ENCODE data around the gene MCEMP1.

The MCEMP1 gene

GRCh38 chr19:7652061-7652641 lies 24.7 kb upstream of the MCEMP1 start:
- DNase-seq (ENCODE audit: insufficient read length, low spot score) (peak; percentile 75), FAIRE-seq (peak; percentile 64)
- TF ChIP-seq POU2F2 (IDR thresholded peaks at IDR 0.05; ENCODE audit: low read depth, low read length) (peak; percentile 41; the same call in 1 of the 2 replicates), SPI1 (IDR thresholded peaks at IDR 0.05; ENCODE audit: low read depth, low read length) (no peak)

DNA sequence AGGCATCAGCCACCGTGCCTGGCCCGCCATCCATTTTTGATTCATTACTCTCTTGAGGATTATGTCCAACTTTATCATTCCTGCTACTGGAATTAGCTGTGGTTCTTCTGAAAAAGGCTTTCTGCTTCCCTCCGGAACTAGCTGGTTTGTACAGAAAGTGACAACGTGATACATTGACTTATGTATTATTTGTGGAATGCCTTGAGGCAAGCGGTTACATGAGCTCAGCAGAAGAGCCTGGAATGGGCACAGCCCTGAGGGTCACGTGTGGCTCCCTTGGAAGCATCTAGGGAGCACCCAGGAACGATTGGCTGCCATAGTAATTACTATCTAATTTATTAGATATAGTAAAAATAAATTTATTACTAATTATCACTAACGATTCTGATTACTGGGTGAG lies 22.5 kb upstream of the MCEMP1 start:
- no peak for DNase-seq (ENCODE audit: insufficient read length, low spot score)
- no peak for FAIRE-seq
- TF ChIP-seq POLR2AphosphoS5 (IDR thresholded peaks at IDR 0.05; ENCODE audit: low read depth, low read length): no peak
- TF ChIP-seq SPI1 (IDR thresholded peaks at IDR 0.05; ENCODE audit: low read depth, low read length): no peak
- no peak for TF ChIP-seq PAX5 (IDR thresholded peaks at IDR 0.05; ENCODE audit: insufficient read depth, low read length, severe bottlenecking)
- no peak for TF ChIP-seq TAF1 (IDR thresholded peaks at IDR 0.05; ENCODE audit: low read depth, low read length)
- no peak for TF ChIP-seq POLR2A (IDR thresholded peaks at IDR 0.05; ENCODE audit: low read depth, low read length)
- no peak for TF ChIP-seq POU2F2 (IDR thresholded peaks at IDR 0.05; ENCODE audit: low read depth, low read length)

DNA sequence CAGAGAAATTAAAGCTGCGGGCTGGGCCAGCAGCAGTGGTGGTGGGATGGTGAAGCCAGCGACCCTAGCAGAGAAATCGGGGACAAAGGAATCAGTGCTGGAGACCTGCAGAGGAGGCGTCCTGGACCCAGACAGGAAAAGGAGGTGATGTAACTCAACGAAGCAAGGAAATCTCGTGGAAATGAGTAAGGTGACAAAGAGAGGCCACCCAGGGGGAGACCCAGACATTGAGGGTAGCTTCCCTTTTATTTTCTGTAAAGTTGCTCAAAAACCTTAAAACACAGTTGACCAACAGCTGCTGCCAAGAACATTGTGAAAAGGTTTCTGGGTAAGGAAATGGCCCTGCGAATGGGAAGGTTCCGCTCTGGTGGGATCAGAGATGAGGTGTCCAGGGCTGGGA lies 21.3 kb upstream of the MCEMP1 start:
- DNase-seq (ENCODE audit: insufficient read length, low spot score): no peak
- FAIRE-seq: no peak
- no peak for TF ChIP-seq POLR2A (IDR thresholded peaks at IDR 0.05; ENCODE audit: low read depth, low read length)
- TF ChIP-seq POLR2AphosphoS5 (IDR thresholded peaks at IDR 0.05; ENCODE audit: low read depth, low read length): no peak
- TF ChIP-seq POU2F2 (IDR thresholded peaks at IDR 0.05; ENCODE audit: low read depth, low read length): no peak
- TF ChIP-seq PAX5 (IDR thresholded peaks at IDR 0.05; ENCODE audit: insufficient read depth, low read length, severe bottlenecking): no peak
- no peak for TF ChIP-seq SPI1 (IDR thresholded peaks at IDR 0.05; ENCODE audit: low read depth, low read length)
- TF ChIP-seq TAF1 (IDR thresholded peaks at IDR 0.05; ENCODE audit: low read depth, low read length): no peak

GRCh38 chr19:7657131-7657751 lies 19.6 kb upstream of the MCEMP1 start:
- TF ChIP-seq TAF1 (IDR thresholded peaks at IDR 0.05; ENCODE audit: low read depth, low read length) (no peak), POLR2A (IDR thresholded peaks at IDR 0.05; ENCODE audit: low read depth, low read length) (no peak), PAX5 (IDR thresholded peaks at IDR 0.05; ENCODE audit: insufficient read depth, low read length, severe bottlenecking) (no peak), POLR2AphosphoS5 (IDR thresholded peaks at IDR 0.05; ENCODE audit: low read depth, low read length) (no peak), POU2F2 (IDR thresholded peaks at IDR 0.05; ENCODE audit: low read depth, low read length) (no peak), SPI1 (IDR thresholded peaks at IDR 0.05; ENCODE audit: low read depth, low read length) (peak; percentile 45; the same call in 1 of the 2 replicates)
- FAIRE-seq: no peak

GRCh38 chr19:7658219-7658686 lies 18.6 kb upstream of the MCEMP1 start:
- FAIRE-seq (peak; percentile 90), DNase-seq (ENCODE audit: insufficient read length, low spot score) (peak; percentile 92)
- TF ChIP-seq PAX5 (IDR thresholded peaks at IDR 0.05; ENCODE audit: insufficient read depth, low read length, severe bottlenecking) (no peak), POLR2A (IDR thresholded peaks at IDR 0.05; ENCODE audit: low read depth, low read length) (no peak), POU2F2 (IDR thresholded peaks at IDR 0.05; ENCODE audit: low read depth, low read length) (no peak), POLR2AphosphoS5 (IDR thresholded peaks at IDR 0.05; ENCODE audit: low read depth, low read length) (no peak), TAF1 (IDR thresholded peaks at IDR 0.05; ENCODE audit: low read depth, low read length) (no peak), SPI1 (IDR thresholded peaks at IDR 0.05; ENCODE audit: low read depth, low read length) (no peak)

More at GRCh38 chr19:7657131-7657751, 19.6 kb upstream of the MCEMP1 start:
- no peak for DNase-seq (ENCODE audit: insufficient read length, low spot score)

DNA sequence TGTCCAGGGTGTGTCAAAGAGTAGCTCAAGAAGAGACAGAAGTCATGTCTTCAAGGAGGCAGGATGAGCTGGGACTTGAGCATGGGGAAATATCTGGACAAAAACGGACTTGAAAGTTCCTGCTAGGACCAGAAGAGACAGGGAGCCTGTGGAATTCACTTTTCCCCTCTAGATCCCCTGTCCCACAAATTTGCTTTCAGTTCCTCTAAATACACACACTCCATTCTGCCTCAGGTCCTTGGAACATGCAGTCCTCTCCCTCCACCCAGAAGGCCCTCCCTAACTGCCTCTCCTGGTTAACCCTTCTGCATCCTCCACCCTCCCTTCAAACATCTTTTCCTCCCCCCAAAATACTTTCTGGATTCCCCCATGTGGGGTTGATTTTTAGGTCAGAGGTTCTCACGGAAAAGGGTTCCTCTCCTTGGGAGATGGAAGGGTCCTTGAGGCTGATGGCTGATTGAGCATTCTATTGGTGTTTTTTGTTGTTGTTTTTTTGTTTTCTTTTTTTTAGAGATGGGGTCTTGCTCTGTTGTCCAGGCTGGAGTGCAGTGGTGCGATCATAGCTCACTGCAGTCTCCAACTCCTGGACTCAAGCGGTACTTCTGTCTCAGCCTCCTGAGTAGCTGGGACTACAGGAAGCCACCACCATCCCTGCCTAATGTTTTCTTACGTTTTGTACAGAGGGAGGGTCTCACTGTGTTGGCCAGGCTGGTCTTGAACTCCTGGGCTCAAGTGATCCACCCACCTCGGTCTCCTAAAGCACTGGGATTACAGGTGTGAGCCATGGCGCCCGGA lies 14.9 kb upstream of the MCEMP1 start:
- no peak for FAIRE-seq
- no peak for DNase-seq (ENCODE audit: insufficient read length, low spot score)
- TF ChIP-seq TAF1 (IDR thresholded peaks at IDR 0.05; ENCODE audit: low read depth, low read length) (no peak), PAX5 (IDR thresholded peaks at IDR 0.05; ENCODE audit: insufficient read depth, low read length, severe bottlenecking) (no peak), SPI1 (IDR thresholded peaks at IDR 0.05; ENCODE audit: low read depth, low read length) (peak; percentile 56), POU2F2 (IDR thresholded peaks at IDR 0.05; ENCODE audit: low read depth, low read length) (no peak)

DNA sequence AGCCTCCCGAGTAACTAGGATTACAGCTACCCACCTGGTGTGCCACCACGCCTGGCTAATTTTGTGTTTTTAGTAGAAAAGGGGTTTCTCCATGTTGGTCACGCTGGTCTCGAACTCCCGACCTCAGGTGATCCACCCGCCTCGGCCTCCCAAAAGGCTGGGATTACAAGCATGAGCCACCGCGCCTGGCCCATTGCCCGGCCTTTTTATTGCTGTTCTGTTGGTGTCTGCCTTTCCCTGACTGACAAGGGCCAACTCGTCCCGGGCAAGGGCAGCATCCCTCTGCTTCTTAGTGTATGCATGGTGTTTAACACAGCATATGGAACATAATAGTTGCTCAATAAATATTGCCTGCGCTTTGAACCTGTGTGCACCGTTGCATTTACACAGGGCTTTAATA lies 14.2 kb upstream of the MCEMP1 start:
- DNase-seq (ENCODE audit: insufficient read length, low spot score) (no peak), FAIRE-seq (no peak)
- TF ChIP-seq POU2F2 (IDR thresholded peaks at IDR 0.05; ENCODE audit: low read depth, low read length) (no peak), POLR2A (IDR thresholded peaks at IDR 0.05; ENCODE audit: low read depth, low read length) (no peak), PAX5 (IDR thresholded peaks at IDR 0.05; ENCODE audit: insufficient read depth, low read length, severe bottlenecking) (no peak), TAF1 (IDR thresholded peaks at IDR 0.05; ENCODE audit: low read depth, low read length) (no peak), SPI1 (IDR thresholded peaks at IDR 0.05; ENCODE audit: low read depth, low read length) (no peak), POLR2AphosphoS5 (IDR thresholded peaks at IDR 0.05; ENCODE audit: low read depth, low read length) (no peak)

GRCh38 chr19:7663706-7664105 lies 13.2 kb upstream of the MCEMP1 start:
- FAIRE-seq: no peak
- DNase-seq (ENCODE audit: insufficient read length, low spot score): no peak
- TF ChIP-seq POU2F2 (IDR thresholded peaks at IDR 0.05; ENCODE audit: low read depth, low read length): no peak
- TF ChIP-seq PAX5 (IDR thresholded peaks at IDR 0.05; ENCODE audit: insufficient read depth, low read length, severe bottlenecking): no peak
- no peak for TF ChIP-seq SPI1 (IDR thresholded peaks at IDR 0.05; ENCODE audit: low read depth, low read length)
- no peak for TF ChIP-seq TAF1 (IDR thresholded peaks at IDR 0.05; ENCODE audit: low read depth, low read length)
- TF ChIP-seq POLR2A (IDR thresholded peaks at IDR 0.05; ENCODE audit: low read depth, low read length): no peak
- no peak for TF ChIP-seq POLR2AphosphoS5 (IDR thresholded peaks at IDR 0.05; ENCODE audit: low read depth, low read length)

GRCh38 chr19:7665076-7665475 lies 11.8 kb upstream of the MCEMP1 start:
- FAIRE-seq (no peak), DNase-seq (ENCODE audit: insufficient read length, low spot score) (no peak)
- TF ChIP-seq POLR2AphosphoS5 (IDR thresholded peaks at IDR 0.05; ENCODE audit: low read depth, low read length): no peak
- no peak for TF ChIP-seq TAF1 (IDR thresholded peaks at IDR 0.05; ENCODE audit: low read depth, low read length)
- TF ChIP-seq PAX5 (IDR thresholded peaks at IDR 0.05; ENCODE audit: insufficient read depth, low read length, severe bottlenecking): no peak
